ENCODE data around the gene MTAP. TPM values are rescaled to one million over a fixed set of nuclear protein-coding genes. Genes with fewer than 3 reads are reported as not detected.

Gene MTAP
- total and polyA plus RNA-seq, 4 donors = 8.6 to 17.7 (median 12.6) TPM

GRCh38 chr9:21875893-21876292 lies 73.5 kb downstream of the MTAP start:
- no peak overlapping the region for H3K27ac ChIP-seq (ENCODE audit: low read depth in 1 of 2, low read length in 2 of 2)
- TF ChIP-seq ATF3 (IDR thresholded peaks at IDR 0.05) = no peak
- TF ChIP-seq YY1 (IDR thresholded peaks at IDR 0.05) = no peak
- no peak for TF ChIP-seq FOXA1 (IDR thresholded peaks at IDR 0.05)
- no peak for TF ChIP-seq HNF4A (conservative IDR thresholded peaks at IDR 0.05)
- 96% methylated on average over 4 of the region's 4 CpGs for WGBS
- H3K9ac ChIP-seq (ENCODE audit: low read depth in 1 of 2, low read length in 2 of 2) = no peak overlapping the region
- no peak for DNase-seq (ENCODE audit: low spot score)
- H3K27me3 ChIP-seq (ENCODE audit: control insufficient read depth in 4 of 4, insufficient read depth in 4 of 4, low read length in 3 of 4) = no peaks in the 10 kb centered on the region
- no peaks in the 10 kb centered on the region for H3K4me1 ChIP-seq (ENCODE audit: control insufficient read depth in 4 of 4, insufficient read depth in 4 of 4, low read length in 3 of 4)
- peaks cover 0 to 4% (median under 1%) of the 10 kb centered on the region in 4 donors for H3K9me3 ChIP-seq (ENCODE audit: control insufficient read depth in 4 of 4, low read length in 3 of 4)
- H3K4me3 ChIP-seq (ENCODE audit: low read depth in 1 of 3, low read length in 3 of 3) = no peak overlapping the region
- peaks cover 0 to 4% (median 0%) of the 10 kb centered on the region in 4 donors for H3K36me3 ChIP-seq (ENCODE audit: control insufficient read depth in 4 of 4, insufficient read depth in 3 of 4, low read depth in 1 of 4, low read length in 3 of 4)

GRCh38 chr9:21883642-21884041 lies 81.2 kb downstream of the MTAP start:
- 84% methylated on average over 3 of the region's 3 CpGs for WGBS
- Histone ChIP-seq H3K9ac (ENCODE audit: low read depth in 1 of 2, low read length in 2 of 2) (no peak overlapping the region), H3K36me3 (ENCODE audit: control insufficient read depth in 4 of 4, insufficient read depth in 3 of 4, low read depth in 1 of 4, low read length in 3 of 4) (peaks cover 0 to 3% (median 0%) of the 10 kb centered on the region in 4 donors), H3K9me3 (ENCODE audit: control insufficient read depth in 4 of 4, low read length in 3 of 4) (peaks cover 0 to 4% (median 2%) of the 10 kb centered on the region in 4 donors), H3K27ac (ENCODE audit: low read depth in 1 of 2, low read length in 2 of 2) (no peak overlapping the region), H3K4me3 (ENCODE audit: low read depth in 1 of 3, low read length in 3 of 3) (no peak overlapping the region), H3K27me3 (ENCODE audit: control insufficient read depth in 4 of 4, insufficient read depth in 4 of 4, low read length in 3 of 4) (no peaks in the 10 kb centered on the region), H3K4me1 (ENCODE audit: control insufficient read depth in 4 of 4, insufficient read depth in 4 of 4, low read length in 3 of 4) (no peaks in the 10 kb centered on the region)
- TF ChIP-seq TAF1 (conservative IDR thresholded peaks at IDR 0.05) (no peak), CTCF (IDR thresholded peaks at IDR 0.05; ENCODE audit: low read depth, low read length, missing input control) (no peak), ATF3 (IDR thresholded peaks at IDR 0.05) (no peak)
- no peak for DNase-seq (ENCODE audit: low spot score)

GRCh38 chr9:21889673-21890072 lies 87.2 kb downstream of the MTAP start:
- no peak overlapping the region for H3K9ac ChIP-seq (ENCODE audit: low read depth in 1 of 2, low read length in 2 of 2)
- H3K9me3 ChIP-seq (ENCODE audit: control insufficient read depth in 4 of 4, low read length in 3 of 4) = peaks cover 0 to 3% (median 0%) of the 10 kb centered on the region in 4 donors
- H3K4me3 ChIP-seq (ENCODE audit: low read depth in 1 of 3, low read length in 3 of 3) = no peak overlapping the region
- H3K36me3 ChIP-seq (ENCODE audit: control insufficient read depth in 4 of 4, insufficient read depth in 3 of 4, low read depth in 1 of 4, low read length in 3 of 4) = peaks cover 0 to 8% (median 0%) of the 10 kb centered on the region in 4 donors
- 100% methylated on average over 1 of the region's 1 CpG for WGBS
- no peak for TF ChIP-seq GABPA (IDR thresholded peaks at IDR 0.05 in 1 of 2, conservative IDR thresholded peaks at IDR 0.05 in 1 of 2)
- TF ChIP-seq RAD21 (IDR thresholded peaks at IDR 0.05) = no peak
- TF ChIP-seq SP1 (IDR thresholded peaks at IDR 0.05) = no peak
- TF ChIP-seq TAF1 (conservative IDR thresholded peaks at IDR 0.05) = no peak
- TF ChIP-seq ATF3 (IDR thresholded peaks at IDR 0.05) = no peak
- no peak for TF ChIP-seq MAX (IDR thresholded peaks at IDR 0.05)
- no peak for TF ChIP-seq FOXA2 (IDR thresholded peaks at IDR 0.05)
- no peak for TF ChIP-seq EGR1 (IDR thresholded peaks at IDR 0.05; ENCODE audit: low read depth in 2 of 2)
- TF ChIP-seq YY1 (IDR thresholded peaks at IDR 0.05) = no peak
- TF ChIP-seq RXRA (IDR thresholded peaks at IDR 0.05) = no peak
- no peak for TF ChIP-seq NR2F2 (IDR thresholded peaks at IDR 0.05)
- no peak for TF ChIP-seq REST (IDR thresholded peaks at IDR 0.05)
- no peak for TF ChIP-seq JUND (IDR thresholded peaks at IDR 0.05)
- no peak for TF ChIP-seq HNF4G (IDR thresholded peaks at IDR 0.05)
- TF ChIP-seq HNF4A (conservative IDR thresholded peaks at IDR 0.05) = no peak
- TF ChIP-seq FOXA1 (IDR thresholded peaks at IDR 0.05) = no peak
- no peak for DNase-seq (ENCODE audit: low spot score)
- H3K27ac ChIP-seq (ENCODE audit: low read depth in 1 of 2, low read length in 2 of 2) = no peak overlapping the region
- H3K27me3 ChIP-seq (ENCODE audit: control insufficient read depth in 4 of 4, insufficient read depth in 4 of 4, low read length in 3 of 4) = no peaks in the 10 kb centered on the region
- no peaks in the 10 kb centered on the region for H3K4me1 ChIP-seq (ENCODE audit: control insufficient read depth in 4 of 4, insufficient read depth in 4 of 4, low read length in 3 of 4)
